ENCODE measurements around the gene RASA3.

The RASA3 gene

GRCh38 chr13:114124431-114124830, 8.0 kb downstream of the RASA3 start:
- H3K4me1 ChIP-seq (ENCODE audit: low read length): peaks cover 9% of the 10 kb centered on the region
- no peak overlapping the region for H3K4me2 ChIP-seq (ENCODE audit: low read length)
- H3K9me3 ChIP-seq (ENCODE audit: insufficient read depth, low read length): no peaks in the 10 kb centered on the region
- peaks cover 4% of the 10 kb centered on the region for H3K27me3 ChIP-seq (ENCODE audit: low read depth, low read length)
- no peak for TF ChIP-seq EZH2phosphoT487 (IDR thresholded peaks at IDR 0.05; ENCODE audit: low read depth)
- no peak for TF ChIP-seq CTCF (IDR thresholded peaks at IDR 0.05; ENCODE audit: low read depth, low read length)
- no peak overlapping the region for H3K27ac ChIP-seq (ENCODE audit: low read length)
- H4K20me1 ChIP-seq (ENCODE audit: insufficient read depth, low read length): no peaks in the 10 kb centered on the region
- H3K4me3 ChIP-seq (ENCODE audit: low read length): no peak overlapping the region
- no peaks in the 10 kb centered on the region for H3K36me3 ChIP-seq (replicated peaks; ENCODE audit: low read depth, low read length)
- H3K9ac ChIP-seq (ENCODE audit: low read length): no peak overlapping the region
- H3K79me2 ChIP-seq (ENCODE audit: low read length): no peaks in the 10 kb centered on the region
- H2AFZ ChIP-seq (ENCODE audit: low read depth, low read length): no peak overlapping the region

- Histone ChIP-seq H3K9ac (ENCODE audit: low read length) (no peak overlapping the region), H3K36me3 (replicated peaks; ENCODE audit: low read depth, low read length) (no peaks in the 10 kb centered on the region), H3K9me3 (ENCODE audit: insufficient read depth, low read length) (no peaks in the 10 kb centered on the region), H3K4me3 (ENCODE audit: low read length) (no peak overlapping the region), H4K20me1 (ENCODE audit: insufficient read depth, low read length) (no peaks in the 10 kb centered on the region), H3K27ac (ENCODE audit: low read length) (no peak overlapping the region), H3K4me2 (ENCODE audit: low read length) (no peak overlapping the region), H2AFZ (ENCODE audit: low read depth, low read length) (no peak overlapping the region), H3K27me3 (ENCODE audit: low read depth, low read length) (no peaks in the 10 kb centered on the region), H3K4me1 (ENCODE audit: low read length) (peaks cover 3% of the 10 kb centered on the region), H3K79me2 (ENCODE audit: low read length) (no peaks in the 10 kb centered on the region)
- TF ChIP-seq CTCF (IDR thresholded peaks at IDR 0.05; ENCODE audit: low read depth, low read length) (no peak), EZH2phosphoT487 (IDR thresholded peaks at IDR 0.05; ENCODE audit: low read depth) (no peak)
These were observed 8.5 kb downstream of the RASA3 start for GRCh38 chr13:114123876-114124275.

GRCh38 chr13:114123448-114123847, 9.0 kb downstream of the RASA3 start:
- no peak overlapping the region for H3K27ac ChIP-seq (ENCODE audit: low read length)
- H3K4me2 ChIP-seq (ENCODE audit: low read length): no peak overlapping the region
- no peaks in the 10 kb centered on the region for H3K4me1 ChIP-seq (ENCODE audit: low read length)

GRCh38 chr13:114122591-114123211, 9.7 kb downstream of the RASA3 start:
- Histone ChIP-seq H3K9me3 (ENCODE audit: insufficient read depth, low read length) (no peaks in the 10 kb centered on the region), H3K27me3 (ENCODE audit: low read depth, low read length) (no peaks in the 10 kb centered on the region), H3K4me2 (ENCODE audit: low read length) (no peak overlapping the region), H3K9ac (ENCODE audit: low read length) (no peak overlapping the region), H4K20me1 (ENCODE audit: insufficient read depth, low read length) (no peaks in the 10 kb centered on the region), H3K4me3 (ENCODE audit: low read length) (no peak overlapping the region), H3K36me3 (replicated peaks; ENCODE audit: low read depth, low read length) (no peaks in the 10 kb centered on the region), H3K4me1 (ENCODE audit: low read length) (no peaks in the 10 kb centered on the region), H3K79me2 (ENCODE audit: low read length) (no peaks in the 10 kb centered on the region), H2AFZ (ENCODE audit: low read depth, low read length) (no peak overlapping the region), H3K27ac (ENCODE audit: low read length) (no peak overlapping the region)
- TF ChIP-seq CTCF (IDR thresholded peaks at IDR 0.05; ENCODE audit: low read depth, low read length) (no peak), EZH2phosphoT487 (IDR thresholded peaks at IDR 0.05; ENCODE audit: low read depth) (no peak)

More at GRCh38 chr13:114123448-114123847, 9.0 kb downstream of the RASA3 start:
- no peak overlapping the region for H2AFZ ChIP-seq (ENCODE audit: low read depth, low read length)
- H3K4me3 ChIP-seq (ENCODE audit: low read length): no peak overlapping the region
- no peaks in the 10 kb centered on the region for H3K9me3 ChIP-seq (ENCODE audit: insufficient read depth, low read length)
- TF ChIP-seq EZH2phosphoT487 (IDR thresholded peaks at IDR 0.05; ENCODE audit: low read depth) (no peak), CTCF (IDR thresholded peaks at IDR 0.05; ENCODE audit: low read depth, low read length) (no peak)
- no peaks in the 10 kb centered on the region for H4K20me1 ChIP-seq (ENCODE audit: insufficient read depth, low read length)
- no peaks in the 10 kb centered on the region for H3K27me3 ChIP-seq (ENCODE audit: low read depth, low read length)
- no peaks in the 10 kb centered on the region for H3K79me2 ChIP-seq (ENCODE audit: low read length)
- H3K9ac ChIP-seq (ENCODE audit: low read length): no peak overlapping the region
- H3K36me3 ChIP-seq (replicated peaks; ENCODE audit: low read depth, low read length): no peaks in the 10 kb centered on the region

All from OCI-LY3 (cell line).